Nephron (organoid): ENCODE results near the gene TAF8.

Experiments used
- H3K27ac Mint-ChIP-seq, 3 experiments: 2 replicates each; pipeline ENCODE4 v1.8.0; 2020; ENCODE audit warnings: mixed read lengths in 3 of 3, mild to moderate bottlenecking in 2 of 3, moderate library complexity in 1 of 3
- H3K27me3 Mint-ChIP-seq: 2 replicates; pipeline ENCODE4 v1.8.0; 2021; ENCODE audit warnings: low read depth, mild to moderate bottlenecking, moderate library complexity, mixed read lengths
- H3K36me3 Mint-ChIP-seq: 2 replicates; pipeline ENCODE4 v1.8.0; 2020; ENCODE audit warnings: low read depth, mixed read lengths
- H3K4me1 Mint-ChIP-seq: 2 replicates; pipeline ENCODE4 v1.8.0; 2020; ENCODE audit warnings: mixed read lengths
- H3K4me3 Mint-ChIP-seq, 3 experiments: 2 replicates each; pipeline ENCODE4 v1.8.0; 2020; ENCODE audit warnings: mild to moderate bottlenecking in 3 of 3, mixed read lengths in 3 of 3, moderate library complexity in 2 of 3
- H3K9me3 Mint-ChIP-seq: 2 replicates; pipeline ENCODE4 v1.8.0; 2020; ENCODE audit warnings: mixed read lengths
- CTCF ChIP-seq, 3 experiments: fragments of 200-600 bp; sonication (generic); IDR thresholded peaks; one replicate each; pipeline ENCODE4 v1.5.0; 2021; ENCODE audit warnings: antibody characterized with exemption in 3 of 3; ENCODE audit not compliant: unreplicated experiment in 3 of 3

TAF8 gene

DNA sequence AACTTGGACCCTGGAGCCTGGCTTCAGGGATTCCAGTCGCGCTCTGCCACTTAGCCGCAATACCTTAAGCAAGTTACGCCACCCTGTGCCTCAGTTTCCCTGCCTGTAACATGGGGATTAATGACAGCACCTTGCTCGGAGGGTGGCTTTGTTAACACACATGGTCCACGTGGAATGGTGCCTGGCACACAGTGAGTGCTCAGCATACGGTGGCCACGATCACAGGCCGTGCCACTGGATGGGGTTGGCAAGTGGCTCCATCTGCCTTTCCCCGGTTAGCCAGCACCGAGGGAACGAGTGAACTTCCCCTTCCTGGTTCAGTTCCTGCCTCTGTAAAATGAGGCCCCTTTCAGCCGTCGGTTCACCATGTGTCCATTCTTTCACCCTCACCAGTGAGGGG is 74.9 kb downstream of the TAF8 start:
- Mint-ChIP-seq H3K27ac (no peak overlapping the region), H3K36me3 (no peaks in the 10 kb centered on the region), H3K4me3 (no peak overlapping the region), H3K9me3 (no peaks in the 10 kb centered on the region), H3K27me3 (peaks cover 4% of the 10 kb centered on the region), H3K4me1 (peaks cover 5% of the 10 kb centered on the region)
- TF ChIP-seq CTCF (IDR thresholded peaks at IDR 0.05; ENCODE audit: unreplicated experiment in 3 of 3), result no peak

- H3K27me3 Mint-ChIP-seq, result peaks cover 4% of the 10 kb centered on the region
- H3K36me3 Mint-ChIP-seq, result no peaks in the 10 kb centered on the region
- no peak overlapping the region for H3K27ac Mint-ChIP-seq
- no peak for TF ChIP-seq CTCF (IDR thresholded peaks at IDR 0.05; ENCODE audit: unreplicated experiment in 3 of 3)
- H3K4me1 Mint-ChIP-seq, result peaks cover 5% of the 10 kb centered on the region
- no peaks in the 10 kb centered on the region for H3K9me3 Mint-ChIP-seq
- H3K4me3 Mint-ChIP-seq, result no peak overlapping the region
These were observed 75.3 kb downstream of the TAF8 start for GRCh38 chr6:42125663-42126062.

DNA sequence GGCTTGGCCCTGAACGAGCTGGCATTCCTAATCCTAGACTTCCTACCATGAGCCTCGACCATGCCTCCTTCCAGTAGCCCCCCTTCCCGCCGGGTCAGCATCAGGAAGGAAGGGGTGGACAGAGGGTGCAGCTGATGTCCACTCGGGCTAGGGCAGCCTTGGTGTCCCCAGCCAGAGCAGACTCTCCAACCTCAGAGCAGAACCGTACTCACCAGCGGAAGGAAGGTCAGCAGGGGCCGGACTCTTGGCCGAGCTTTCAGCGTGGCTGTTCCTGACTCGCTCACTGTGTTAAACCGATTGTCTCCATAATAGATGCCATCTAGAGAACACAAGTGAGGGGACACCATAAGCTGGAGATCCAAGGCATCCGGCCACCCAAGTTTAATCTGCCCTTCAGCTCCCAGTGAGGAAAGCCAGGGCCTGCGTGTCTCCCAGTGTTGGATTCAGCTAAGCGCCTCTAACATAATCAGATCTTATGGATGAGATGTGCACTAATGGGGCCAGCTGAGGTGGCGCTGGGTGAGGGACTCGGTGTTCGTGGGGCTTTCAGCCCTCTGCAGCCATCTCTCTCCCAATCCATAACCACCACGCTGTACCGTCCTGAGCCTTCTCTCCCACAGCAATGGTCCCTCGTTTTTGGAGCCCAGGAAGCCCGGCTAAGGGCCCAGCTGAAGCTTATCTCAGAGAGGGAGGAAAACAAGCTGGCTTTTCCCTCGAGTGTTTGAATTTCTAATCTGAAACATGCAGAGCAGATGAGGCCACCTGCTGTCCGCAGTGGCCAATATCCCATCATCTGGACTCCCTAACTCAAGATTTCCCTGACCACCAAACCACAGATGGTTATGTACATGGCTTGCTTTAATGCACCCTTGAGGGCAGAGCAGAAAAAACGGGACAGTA is 78.4 kb downstream of the TAF8 start:
- Mint-ChIP-seq H3K4me3 (no peak overlapping the region), H3K27ac (no peak overlapping the region), H3K36me3 (no peaks in the 10 kb centered on the region), H3K9me3 (no peaks in the 10 kb centered on the region), H3K27me3 (peaks cover 4% of the 10 kb centered on the region), H3K4me1 (no peaks in the 10 kb centered on the region)
- no peak for TF ChIP-seq CTCF (IDR thresholded peaks at IDR 0.05; ENCODE audit: unreplicated experiment in 3 of 3)

DNA sequence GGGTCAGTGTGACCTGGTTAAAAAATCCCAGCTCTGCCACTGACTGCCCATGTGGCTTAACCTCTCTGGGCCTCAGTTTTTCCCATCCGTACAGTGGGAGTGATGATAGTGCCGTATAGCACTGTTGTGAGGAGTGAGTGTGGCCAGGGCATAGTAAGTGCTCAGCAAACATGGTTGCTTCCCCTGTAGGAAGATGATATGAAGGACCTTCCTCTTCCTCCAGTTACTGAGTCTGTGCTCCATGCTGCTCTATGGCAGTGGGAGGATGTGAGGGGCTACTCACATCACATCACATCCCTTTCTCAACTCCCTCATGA is 79.0 kb downstream of the TAF8 start:
- Mint-ChIP-seq H3K4me1 (no peaks in the 10 kb centered on the region), H3K9me3 (no peaks in the 10 kb centered on the region), H3K27me3 (peaks cover 4% of the 10 kb centered on the region), H3K36me3 (no peaks in the 10 kb centered on the region), H3K4me3 (no peak overlapping the region), H3K27ac (no peak overlapping the region)
- TF ChIP-seq CTCF (IDR thresholded peaks at IDR 0.05; ENCODE audit: unreplicated experiment in 3 of 3), result no peak

DNA sequence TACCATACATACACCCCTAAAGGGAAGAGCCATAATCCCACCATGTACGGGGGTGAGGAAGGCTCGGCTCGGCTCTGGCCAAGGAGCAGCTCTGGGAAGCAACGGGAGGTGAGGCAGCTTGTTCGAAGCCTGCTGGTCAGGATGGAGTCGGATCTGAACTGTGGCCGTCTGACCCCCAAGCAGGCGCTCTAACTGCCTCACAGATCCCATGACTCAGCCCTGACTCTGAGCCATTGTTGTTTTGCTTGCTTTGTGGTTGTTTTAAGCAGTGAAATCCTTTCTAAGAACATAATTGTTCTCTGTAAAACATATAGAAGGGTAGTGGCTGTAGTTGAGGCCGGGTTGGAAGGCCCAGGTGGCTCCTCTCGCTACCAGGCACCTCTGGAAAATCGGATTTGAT is 81.2 kb downstream of the TAF8 start:
- Mint-ChIP-seq H3K27ac (no peak overlapping the region), H3K9me3 (no peaks in the 10 kb centered on the region), H3K36me3 (no peaks in the 10 kb centered on the region), H3K4me1 (peaks cover 3% of the 10 kb centered on the region), H3K4me3 (no peak overlapping the region), H3K27me3 (no peaks in the 10 kb centered on the region)
- no peak for TF ChIP-seq CTCF (IDR thresholded peaks at IDR 0.05; ENCODE audit: unreplicated experiment in 3 of 3)

DNA sequence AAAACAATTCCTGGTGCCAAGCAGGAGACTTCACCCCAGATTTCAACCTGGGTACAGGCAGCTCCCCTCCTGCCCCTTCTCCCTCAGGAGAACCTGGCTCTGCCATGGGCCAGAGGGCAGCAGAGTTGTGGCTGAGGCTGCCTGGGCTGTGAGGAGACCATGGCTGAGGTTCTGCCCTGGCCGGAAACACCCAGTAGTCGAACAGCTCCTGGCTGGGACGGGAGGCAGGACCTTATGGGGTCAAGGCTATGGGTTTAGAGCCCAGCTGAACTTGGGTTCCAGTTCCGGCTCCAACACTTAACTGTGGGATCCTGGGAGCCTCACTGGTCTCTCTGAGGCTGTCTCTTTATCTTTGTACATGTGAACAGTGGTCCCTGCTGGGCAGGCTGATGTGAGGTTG is 83.6 kb downstream of the TAF8 start:
- TF ChIP-seq CTCF (IDR thresholded peaks at IDR 0.05; ENCODE audit: unreplicated experiment in 3 of 3), result no peak
- H3K27me3 Mint-ChIP-seq, result peaks cover 6% of the 10 kb centered on the region
- peaks cover 15% of the 10 kb centered on the region for H3K4me1 Mint-ChIP-seq
- H3K4me3 Mint-ChIP-seq, result no peak overlapping the region
- no peak overlapping the region for H3K27ac Mint-ChIP-seq
- no peaks in the 10 kb centered on the region for H3K9me3 Mint-ChIP-seq
- no peaks in the 10 kb centered on the region for H3K36me3 Mint-ChIP-seq
